GM21390 (cell line): ENCODE data around the gene GMDS.
"Not testable (repeated sequence)": the region's sequence is repeated elsewhere in the genome, so short reads cannot be mapped to it uniquely, and the experiment has no call there.

Source experiments
- ATAC-seq: cut with Tn5 transposase; IDR thresholded peaks from one replicate; pipeline ENCODE4 v1.9.1; 2021; ENCODE audit not compliant: unreplicated experiment

Gene GMDS

GRCh38 chr6:1668456-1668855 lies 576.9 kb downstream of the GMDS start:
- ATAC-seq, result not testable (repeated sequence)

- ATAC-seq, result no peak
These were observed 577.6 kb downstream of the GMDS start for GRCh38 chr6:1667805-1668175.

DNA sequence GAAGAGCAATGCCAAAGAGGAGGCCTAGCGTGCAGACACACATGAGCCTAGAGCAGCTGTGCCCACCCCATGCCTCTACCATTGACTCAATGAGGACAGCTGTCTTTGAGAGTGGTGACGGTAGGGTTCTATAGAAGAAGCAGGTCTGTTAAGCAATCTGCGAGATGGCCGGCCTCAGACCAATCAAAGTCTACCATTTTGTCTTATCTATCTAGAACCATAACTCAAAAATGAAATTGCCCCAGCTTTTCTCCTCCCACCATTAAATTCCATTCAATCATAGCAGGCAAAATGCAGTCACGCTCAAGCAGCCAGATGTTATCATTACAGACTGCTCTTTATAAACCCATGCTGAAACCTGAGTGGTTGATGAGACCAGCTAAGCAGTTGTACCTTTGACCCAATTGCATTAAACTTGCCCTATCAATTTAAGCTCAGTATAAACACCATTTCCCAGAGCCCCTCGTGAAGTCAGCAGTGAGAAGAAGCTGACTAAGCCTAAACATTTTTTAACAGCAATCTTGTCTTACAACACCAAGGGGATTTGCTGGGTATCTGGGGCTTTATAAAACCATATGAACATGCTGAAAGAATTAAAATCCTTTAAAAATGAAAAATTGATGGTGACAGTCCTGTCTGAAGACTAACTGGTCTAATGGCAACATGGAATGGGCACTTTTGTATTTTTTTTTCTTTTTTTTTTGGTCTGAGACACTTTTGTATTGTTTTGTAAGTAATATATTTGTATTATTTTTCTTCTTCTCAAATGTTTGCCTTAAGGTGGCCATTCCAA lies 578.2 kb downstream of the GMDS start:
- no peak for ATAC-seq

GRCh38 chr6:1665214-1665613 lies 580.2 kb downstream of the GMDS start:
- ATAC-seq, result peak; percentile 98

DNA sequence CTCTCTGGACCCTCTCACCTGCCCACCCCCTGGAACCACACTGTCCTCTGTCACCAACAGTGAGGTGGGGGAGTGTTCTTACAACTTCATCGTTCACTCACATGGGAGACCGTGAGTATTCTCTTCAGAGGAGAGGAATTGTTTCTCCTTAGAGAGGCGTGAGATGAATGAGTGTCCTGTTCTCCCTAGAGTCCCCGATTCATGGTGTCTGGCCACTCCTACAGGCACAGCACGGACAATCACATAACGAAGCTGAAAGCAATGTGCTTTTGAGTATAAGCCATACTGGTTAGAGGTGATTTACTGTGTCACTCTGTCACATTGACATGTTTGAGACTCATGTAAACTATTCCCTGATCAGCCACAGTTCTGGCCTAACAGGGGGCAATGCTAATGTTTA lies 581.1 kb downstream of the GMDS start:
- ATAC-seq, result no peak

- no peak for ATAC-seq
These were observed 581.9 kb downstream of the GMDS start for GRCh38 chr6:1663511-1663910.

- ATAC-seq, result no peak
These were observed 582.9 kb downstream of the GMDS start for GRCh38 chr6:1662534-1662933.

GRCh38 chr6:1659816-1660215 lies 585.6 kb downstream of the GMDS start:
- ATAC-seq, result no peak

- ATAC-seq, result no peak
These were observed 587.0 kb downstream of the GMDS start for GRCh38 chr6:1658212-1659005.

DNA sequence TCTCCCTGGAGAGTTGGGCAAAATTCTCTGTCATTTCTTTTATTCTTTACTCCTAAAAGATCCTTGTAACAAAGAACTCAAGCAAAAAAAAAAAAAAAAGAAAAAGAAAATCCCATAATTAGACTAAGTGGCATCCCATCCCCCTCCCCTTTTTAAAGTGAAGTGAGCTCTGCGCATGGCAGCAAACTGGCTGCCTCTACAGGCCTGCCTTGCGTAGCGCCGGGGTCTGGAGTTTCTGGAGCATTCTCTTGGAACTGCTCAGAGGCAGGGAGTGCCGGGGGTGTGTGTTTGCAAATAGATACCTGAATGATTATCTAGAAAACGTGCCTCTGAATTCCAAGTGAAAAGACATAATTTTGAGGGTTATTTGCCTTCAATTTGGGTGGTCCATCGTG lies 587.6 kb downstream of the GMDS start:
- ATAC-seq, result no peak

- ATAC-seq, result no peak
These were observed 588.2 kb downstream of the GMDS start for GRCh38 chr6:1657116-1657770.

- no peak for ATAC-seq
These were observed 591.4 kb downstream of the GMDS start for GRCh38 chr6:1654054-1654453.

GRCh38 chr6:1652842-1653241 lies 592.6 kb downstream of the GMDS start:
- no peak for ATAC-seq

DNA sequence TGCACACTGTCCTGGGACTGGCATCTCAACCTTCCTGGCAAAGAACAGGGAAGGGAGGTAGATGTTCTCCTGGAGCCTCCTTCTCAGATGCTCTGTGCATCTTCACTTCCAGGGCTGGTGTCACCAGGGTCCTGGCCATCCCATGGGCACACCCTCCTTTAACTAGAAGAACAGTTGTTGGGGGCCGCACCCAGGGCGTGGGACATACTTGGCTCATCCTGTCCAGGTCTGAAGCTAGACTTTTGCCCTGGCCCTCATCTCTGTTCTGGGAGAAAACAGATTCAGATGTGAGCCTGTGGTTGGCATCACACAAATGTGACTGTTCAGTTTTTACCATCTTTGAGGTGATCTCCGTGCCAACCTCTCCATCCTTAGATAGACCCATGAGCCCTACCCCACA lies 594.0 kb downstream of the GMDS start:
- no peak for ATAC-seq

DNA sequence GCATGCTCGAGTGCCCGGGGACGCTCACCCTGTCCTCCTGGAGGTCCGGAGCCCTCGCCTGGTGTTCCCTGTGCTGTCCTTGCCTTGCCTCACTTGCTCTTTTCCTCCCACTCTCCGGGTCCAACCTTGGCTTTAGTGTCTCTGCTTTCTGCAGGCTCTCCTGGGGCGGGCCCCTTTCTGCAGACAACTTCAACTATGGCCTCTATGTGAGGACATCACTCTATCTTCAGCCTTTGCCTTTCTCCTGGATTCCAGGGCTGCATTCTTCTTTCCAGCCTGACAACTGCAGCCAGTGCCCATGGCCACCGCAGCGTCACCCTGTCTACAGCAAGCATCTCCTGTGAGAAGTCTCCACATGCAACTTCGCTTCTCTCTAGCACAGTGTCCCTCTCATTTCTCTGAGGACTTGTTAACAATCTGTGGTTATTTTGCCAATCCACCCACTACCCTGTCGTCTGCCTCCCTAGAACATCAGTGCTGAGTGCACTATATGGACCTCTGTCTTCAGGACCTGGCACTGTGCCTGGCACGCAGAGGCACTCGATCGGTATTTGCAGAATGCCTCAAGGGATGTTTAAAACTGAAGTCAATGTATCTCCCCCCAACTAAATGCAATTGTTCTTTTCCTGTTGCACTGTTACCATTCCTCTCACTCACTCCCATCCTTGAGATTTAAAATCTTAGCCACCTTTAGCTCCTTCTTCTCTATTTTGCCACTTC lies 599.8 kb downstream of the GMDS start:
- no peak for ATAC-seq

- ATAC-seq, result no peak
These were observed 600.8 kb downstream of the GMDS start for GRCh38 chr6:1644516-1645060.

DNA sequence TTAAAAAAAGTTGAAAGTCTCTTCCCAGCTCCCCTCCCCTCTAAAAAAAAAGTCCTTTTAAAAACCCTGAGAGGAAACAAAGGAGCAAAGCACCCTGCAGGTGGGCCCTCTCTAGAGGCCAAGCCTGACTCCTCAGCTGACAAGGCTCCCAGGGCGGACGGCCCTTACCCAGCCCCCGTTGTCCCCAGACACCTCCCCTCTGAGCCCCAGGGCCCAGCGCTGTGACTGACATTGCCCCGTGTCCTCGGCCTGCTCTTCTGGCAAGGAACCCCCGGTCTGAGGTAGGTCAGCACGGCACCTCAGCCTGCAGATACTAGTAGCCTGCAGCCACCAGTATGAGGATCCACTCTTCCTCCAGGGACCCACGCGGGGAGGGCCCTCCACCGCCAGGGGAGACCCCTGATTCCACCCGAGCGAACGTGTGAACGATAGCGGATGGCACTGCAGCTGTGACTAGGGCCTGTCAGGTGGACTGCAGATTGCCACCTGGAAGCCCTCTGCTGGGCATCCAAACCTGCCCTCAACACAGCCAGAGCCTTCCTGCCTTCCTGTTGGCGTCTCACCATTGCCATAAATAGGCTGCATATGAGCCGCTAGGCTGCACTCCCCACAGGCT lies 601.5 kb downstream of the GMDS start:
- ATAC-seq, result no peak

DNA sequence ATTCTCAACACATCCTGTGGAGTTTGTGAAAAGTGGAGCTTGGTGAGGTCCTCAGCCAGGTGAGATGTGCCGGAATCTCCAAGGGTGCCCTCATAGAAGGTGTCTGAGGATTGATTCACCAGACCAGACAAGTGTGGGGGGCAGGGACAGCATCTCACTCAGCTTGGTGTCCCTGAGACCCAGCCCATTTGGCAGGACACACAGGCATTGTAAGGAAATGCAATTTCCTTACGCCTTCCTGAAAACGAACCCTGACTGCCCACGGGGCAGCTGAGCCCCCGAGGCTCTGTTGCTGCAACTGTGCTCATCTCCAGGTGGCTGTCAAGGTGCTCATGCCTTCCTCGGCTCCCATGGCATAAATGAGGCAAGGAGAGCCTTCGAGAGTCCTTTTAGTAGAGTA lies 602.3 kb downstream of the GMDS start:
- ATAC-seq, result no peak

DNA sequence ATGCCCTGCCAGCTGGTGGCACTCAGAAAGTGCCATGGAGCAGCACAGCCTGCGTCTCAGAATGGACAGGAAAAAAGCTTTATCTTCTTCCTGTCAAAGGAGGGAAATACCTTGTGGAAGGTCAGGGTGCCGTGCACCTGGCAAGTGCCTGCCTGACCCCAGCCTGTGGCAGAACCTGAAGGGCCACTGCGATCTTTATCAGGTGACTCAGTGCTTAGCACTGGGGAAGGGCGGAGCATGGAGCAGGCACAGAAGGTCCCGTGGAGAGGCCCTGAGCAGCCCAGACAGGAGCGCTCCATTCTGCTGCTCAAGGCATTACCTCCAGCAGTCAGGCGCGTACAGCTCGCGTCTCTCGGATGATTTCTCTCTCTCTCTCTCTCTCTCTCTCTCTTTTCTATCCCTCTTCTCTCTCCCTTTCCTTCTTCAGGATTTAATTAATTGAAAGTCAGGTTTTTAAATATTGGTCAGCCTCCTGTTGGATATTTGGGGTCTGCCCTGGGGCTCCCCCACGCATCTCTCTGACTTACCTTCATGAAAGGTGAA lies 604.0 kb downstream of the GMDS start:
- ATAC-seq, result no peak

- ATAC-seq, result no peak
These were observed 604.9 kb downstream of the GMDS start for GRCh38 chr6:1640476-1640875.
